Posterior vena cava (tissue), 2 donors: Measurements from ENCODE around the gene ASB4. TPM values are rescaled to one million over a fixed set of nuclear protein-coding genes. Genes with fewer than 3 reads are reported as not detected.

Experiments used
- DNase-seq: peaks from one replicate; pipeline ENCODE4 v3.0.0-alpha.2; 2020; ENCODE audit warnings: low spot score
- intact Hi-C, 2 donors: fragments of 100-400 bp; cut with DNase I; formaldehyde crosslinking; loops; one replicate each; pipeline versions ENCODE4 v1.14.1 to v1.14.2; 2022 to 2023
- total RNA-seq, 2 donors: library from RNA; stranded (reverse); fragmentation: NEBNext Ultra II Directional; extraction: Animal tissue kit (Norgen Biotek cat#: 25700); gene quantifications; one replicate each; pipeline ENCODE4 v1.2.1, GENCODE V29; 2021
- donor health status: DM: yes; HTN: yes; CAD: no.
- donor health status: DM: yes; HTN: yes; CAD: no.

The ASB4 gene
- total RNA-seq, 2 donors from 2014 or later, result 0.24 TPM; not detected in 1

DNA sequence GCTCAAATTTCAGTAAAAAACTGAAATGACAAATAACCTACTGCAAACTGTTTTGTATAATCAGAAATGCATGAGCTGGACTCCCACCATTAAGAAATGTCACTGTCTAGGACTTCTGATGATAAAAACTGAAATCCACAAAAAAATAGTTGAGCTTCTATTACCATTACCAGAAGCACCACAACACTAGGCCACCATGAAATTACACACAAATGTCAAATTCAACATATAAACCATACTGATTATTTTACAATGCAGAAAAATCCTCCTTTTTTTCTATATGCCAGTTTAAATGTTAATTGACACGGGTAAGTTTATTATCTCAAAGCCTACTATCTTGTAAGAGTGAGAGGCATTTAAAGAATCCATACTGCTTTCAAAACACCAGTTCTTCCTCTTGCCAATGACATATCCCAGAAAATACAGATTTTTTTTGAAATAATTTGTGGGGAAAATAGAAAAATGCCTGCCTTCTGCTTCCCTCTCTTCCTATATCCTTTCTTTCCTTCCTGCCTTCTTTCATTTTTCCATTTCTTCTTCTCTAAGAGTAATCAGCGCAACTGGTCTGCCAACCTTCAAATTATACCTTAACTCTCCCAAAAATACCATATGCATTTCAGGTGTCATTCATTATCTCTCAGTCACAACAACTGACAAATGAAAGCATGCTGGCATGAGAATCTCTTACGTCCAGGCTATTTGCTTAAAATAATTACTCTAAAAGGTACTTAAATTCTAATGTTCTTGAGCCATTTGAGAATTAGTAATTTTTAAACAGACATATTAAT, 98.3 kb downstream of the ASB4 start:
- DNase-seq, result no peak
- intact Hi-C loops, result no loop called here

DNA sequence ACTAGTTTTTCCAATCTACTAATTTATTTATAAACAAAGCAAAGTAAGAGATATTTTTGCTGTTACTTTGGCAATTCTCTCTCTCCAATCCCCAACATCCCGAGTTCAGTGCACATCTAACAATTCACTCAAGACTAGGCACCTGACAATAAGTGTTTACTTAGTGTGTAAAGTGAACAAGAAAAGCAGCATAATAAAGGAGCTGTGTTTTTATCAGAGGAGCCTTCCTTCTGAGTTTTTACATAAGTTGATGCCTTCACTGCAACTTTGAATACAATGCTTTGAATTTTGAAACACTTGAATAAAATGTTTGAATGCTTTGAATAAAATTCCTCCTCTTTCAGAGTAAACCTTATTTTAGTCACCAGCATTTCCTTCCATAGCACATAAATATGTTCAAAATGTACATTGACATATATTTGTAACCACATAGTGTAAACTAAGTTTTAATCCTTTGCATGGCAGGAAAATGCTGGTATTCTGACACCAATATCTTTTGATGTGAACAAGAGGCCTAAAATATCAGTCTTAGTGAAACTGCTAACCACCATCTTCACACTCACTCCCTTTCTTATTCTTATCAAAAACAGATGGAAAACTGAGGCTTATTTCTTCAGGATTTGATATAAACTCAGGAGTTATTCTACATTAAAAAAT, 99.2 kb downstream of the ASB4 start:
- DNase-seq, result no peak
- intact Hi-C loops, result loop anchor here in 1 of 2 donors (5.0 kb wide), 1 partner anchor 33 kb away; no protein-coding TSS in a partner anchor

DNA sequence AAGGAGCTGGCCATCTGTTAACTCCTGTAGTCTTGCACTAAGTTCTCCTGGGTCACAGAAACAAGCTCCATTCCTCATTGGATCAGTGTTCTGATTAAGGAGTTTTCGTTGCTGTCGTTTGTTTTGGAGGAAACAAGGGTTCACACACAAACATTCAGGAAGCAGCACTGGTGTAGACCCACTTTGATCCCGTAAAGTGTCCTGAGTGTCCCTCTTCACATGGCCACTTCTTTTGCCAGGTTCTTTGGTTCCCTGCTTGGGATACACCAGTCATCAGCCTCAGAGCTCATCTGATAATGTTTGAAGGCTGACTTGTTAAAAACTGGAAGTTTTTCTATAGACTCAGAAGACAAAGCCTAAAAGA, 99.7 kb downstream of the ASB4 start:
- intact Hi-C loops, result loop anchor here in 1 of 2 donors (5.0 kb wide), 1 partner anchor 33 kb away; no protein-coding TSS in a partner anchor
- no peak for DNase-seq

DNA sequence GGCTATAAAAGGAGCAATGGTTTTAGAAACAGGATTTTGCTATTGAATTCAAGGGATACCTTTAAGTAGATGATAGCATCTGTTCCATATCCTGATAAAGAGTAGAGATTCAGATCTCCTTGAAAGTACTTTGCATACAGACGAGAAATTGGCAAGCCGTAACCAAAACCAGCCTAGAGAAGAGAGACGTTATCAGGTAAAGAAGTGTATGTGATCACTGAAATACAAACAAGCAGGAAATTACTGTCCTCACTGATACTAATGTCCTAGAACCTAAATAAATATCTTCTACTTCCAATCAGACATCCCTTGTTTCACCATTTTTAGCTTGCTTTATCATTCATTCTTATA, 101.2 kb downstream of the ASB4 start:
- intact Hi-C loops, result loop anchor here in 1 of 2 donors (5.0 kb wide), 1 partner anchor 35 kb away; no protein-coding TSS in a partner anchor
- no peak for DNase-seq

DNA sequence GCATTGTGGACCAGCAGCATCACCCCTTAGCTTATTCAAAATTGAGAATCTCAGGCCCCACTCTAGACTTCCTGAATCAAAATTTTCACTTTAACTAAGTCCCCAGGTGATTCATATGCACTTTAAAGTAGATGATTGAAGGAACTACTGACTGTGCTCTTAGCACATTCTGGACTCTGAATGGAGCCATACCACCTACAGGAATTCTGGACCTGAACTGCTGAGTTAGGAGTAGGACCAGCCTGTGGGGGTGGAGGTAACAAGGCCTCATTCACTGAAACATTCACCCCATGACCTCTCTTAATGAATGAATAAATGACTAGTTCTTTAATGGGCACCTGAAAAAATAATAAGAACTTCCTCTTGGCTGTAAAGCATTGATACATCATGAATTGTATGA, 103.3 kb downstream of the ASB4 start:
- intact Hi-C loops, result loop anchor here in 1 of 2 donors (5.0 kb wide), 1 partner anchor 37 kb away; no protein-coding TSS in a partner anchor
- DNase-seq, result no peak

DNA sequence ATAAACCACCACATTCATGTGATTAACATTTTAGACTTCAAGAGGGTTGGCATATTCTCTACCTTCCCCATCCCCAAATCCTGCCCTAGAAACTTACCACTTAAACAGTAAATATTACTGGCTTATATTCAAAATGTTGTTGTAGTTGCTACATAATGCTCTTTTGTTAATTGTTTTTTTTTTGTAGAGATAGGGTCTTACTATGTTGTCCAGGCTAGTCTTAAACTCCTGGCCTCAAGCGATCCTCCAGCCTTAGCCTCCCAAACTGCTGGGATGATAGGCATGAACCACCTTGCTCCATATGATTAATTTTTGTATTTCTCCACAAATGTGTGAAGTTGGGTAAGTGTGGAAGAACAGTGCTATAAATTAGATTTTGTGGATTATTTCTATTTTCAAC, 104.0 kb downstream of the ASB4 start:
- intact Hi-C loops, result loop anchor here in 1 of 2 donors (5.0 to 10.0 kb wide), 2 partner anchors 37 to 95 kb away; no protein-coding TSS in a partner anchor

More for the DNA sequence above, 104.0 kb downstream of the ASB4 start:
- DNase-seq, result no peak

Other genes starting within 250 kb of the ASB4 start
- not detected for gene PON1, start 161.4 kb upstream of the ASB4 start, total RNA-seq
- gene PON3, start 89.6 kb upstream of the ASB4 start, total RNA-seq, result under 1 TPM; 0.74 to 0.90 TPM
- gene PON2, start 50.9 kb upstream of the ASB4 start, total RNA-seq, result 10 to 100 TPM; 39.1 to 49.8 TPM
- gene PDK4, start 110.6 kb downstream of the ASB4 start, total RNA-seq, result 100 to 1,000 TPM in 1 of 2 donors, 10 to 100 TPM in 1; 66.4 to 433 TPM